IMR-90 (cell line): Measurements from ENCODE around the gene KIAA0825. TPM values are rescaled to one million over a fixed set of nuclear protein-coding genes. Genes with fewer than 3 reads are reported as not detected.

Experiments
- ATAC-seq: fragments of 200-7000 bp; cut with Tn5 transposase; 2 replicates; pipeline ENCODE4 v1.9.1; 2020; ENCODE audit warnings: low read depth, mild to moderate bottlenecking, moderate library complexity
- BruUV-seq: library from RNA; stranded (reverse); fragments of 400-500 nt; replicated peaks from 2 replicates; lab custom pipeline; 2021; lab: Mats Ljungman, UMichigan
- CTCF ChIA-PET: fragments of 300-600 bp; formaldehyde crosslinking; extraction: SDS; loops from one replicate; lab custom pipeline; 2021; ENCODE audit warnings: antibody characterized with exemption; lab: Yijun Ruan, JAX
- POLR2A ChIA-PET: fragments of 300-600 bp; sonication (Branson Sonifier 250); formaldehyde crosslinking; loops from one replicate; lab custom pipeline; 2022; ENCODE audit warnings: antibody characterized with exemption; ENCODE audit not compliant: unreplicated experiment; lab: Charles Lee
- DNase-seq: peaks from one replicate; pipeline ENCODE4 v3.0.0; 2013
- H2AFZ ChIP-seq: replicated peaks from 2 replicates; pipeline ENCODE3; 2013; ENCODE audit warnings: low read length, mild to moderate bottlenecking; ENCODE audit not compliant: poor library complexity
- H2AK5ac ChIP-seq: 2 replicates; pipeline ENCODE4 v1.6.1; 2013; ENCODE audit warnings: low read depth, low read length, inconsistent platforms
- H2AK9ac ChIP-seq: replicated peaks from 2 replicates; pipeline ENCODE3; 2013; ENCODE audit warnings: mild to moderate bottlenecking, low read depth, low read length, moderate library complexity; ENCODE audit not compliant: poor library complexity
- H2BK120ac ChIP-seq: 2 replicates; pipeline ENCODE4 v1.6.1; 2013; ENCODE audit warnings: low read depth, low read length, inconsistent platforms
- H2BK15ac ChIP-seq: 3 replicates; pipeline ENCODE4 v1.6.1; 2013; ENCODE audit warnings: low read depth, low read length, inconsistent platforms
- H2BK20ac ChIP-seq: 2 replicates; pipeline ENCODE4 v1.6.1; 2013; ENCODE audit warnings: low read depth, mild to moderate bottlenecking, inconsistent platforms, low read length, moderate library complexity
- H2BK5ac ChIP-seq: 2 replicates; pipeline ENCODE4 v1.6.1; 2013; ENCODE audit warnings: mild to moderate bottlenecking, low read depth, low read length, inconsistent platforms; ENCODE audit not compliant: poor library complexity, severe bottlenecking
- H3K14ac ChIP-seq: replicated peaks from 2 replicates; pipeline ENCODE4 v1.6.1; 2013; ENCODE audit warnings: low read depth, low read length, inconsistent platforms
- H3K18ac ChIP-seq: 2 replicates; pipeline ENCODE4 v1.6.1; 2013; ENCODE audit warnings: low read depth, low read length, control low read depth
- H3K23ac ChIP-seq: 2 replicates; pipeline ENCODE4 v1.6.1; 2013; ENCODE audit warnings: low read depth, low read length, inconsistent platforms
- H3K27ac ChIP-seq: 2 replicates; pipeline ENCODE4 v1.5.1; 2013; ENCODE audit warnings: mild to moderate bottlenecking, control low read depth, low read length; ENCODE audit not compliant: insufficient read depth
- H3K27me3 ChIP-seq: 2 replicates; pipeline ENCODE4 v1.6.1; 2013; ENCODE audit warnings: low read length; ENCODE audit not compliant: control insufficient read depth, insufficient read depth
- H3K36me3 ChIP-seq: 2 replicates; pipeline ENCODE4 v1.6.1; 2013; ENCODE audit warnings: low read length, mixed read lengths; ENCODE audit not compliant: control insufficient read depth, insufficient read depth
- H3K4ac ChIP-seq: 2 replicates; pipeline ENCODE4 v1.6.1; 2013; ENCODE audit warnings: low read depth, low read length, inconsistent platforms
- H3K4me1 ChIP-seq: 2 replicates; pipeline ENCODE4 v1.6.1; 2013; ENCODE audit warnings: low read length, mixed read lengths; ENCODE audit not compliant: control insufficient read depth, insufficient read depth
- H3K4me2 ChIP-seq: 2 replicates; pipeline ENCODE4 v1.6.1; 2013; ENCODE audit warnings: low read depth, mild to moderate bottlenecking, control low read depth, low read length, moderate library complexity
- H3K4me3 ChIP-seq: 2 replicates; pipeline ENCODE4 v1.5.1; 2013; ENCODE audit warnings: low read depth, mild to moderate bottlenecking, control low read depth, low read length, moderate library complexity; ENCODE audit not compliant: insufficient read depth
- H3K56ac ChIP-seq: 2 replicates; pipeline ENCODE4 v1.6.1; 2013; ENCODE audit warnings: low read length, inconsistent platforms; ENCODE audit not compliant: insufficient read depth; ENCODE audit errors: extremely low read depth
- H3K79me1 ChIP-seq, 2 experiments: 2 replicates each; pipeline ENCODE4 v1.6.1; 2013; ENCODE audit warnings: low read length in 2 of 2, inconsistent platforms in 1 of 2, low read depth in 1 of 2
- H3K9ac ChIP-seq: 2 replicates; pipeline ENCODE4 v1.6.1; 2013; ENCODE audit warnings: low read depth, low read length, control low read depth
- H3K9me1 ChIP-seq: 2 replicates; pipeline ENCODE4 v1.6.1; 2013; ENCODE audit warnings: low read length, inconsistent platforms; ENCODE audit not compliant: insufficient read depth
- H3K9me3 ChIP-seq: 2 replicates; pipeline ENCODE4 v1.6.1; 2013; ENCODE audit warnings: low read length; ENCODE audit not compliant: control insufficient read depth, insufficient read depth
- H4K20me1 ChIP-seq: 2 replicates; pipeline ENCODE4 v1.6.1; 2013; ENCODE audit warnings: low read length, inconsistent platforms; ENCODE audit not compliant: insufficient read depth
- H4K5ac ChIP-seq: 2 replicates; pipeline ENCODE4 v1.6.1; 2013; ENCODE audit warnings: mild to moderate bottlenecking, low read depth, low read length, control low read depth
- H4K8ac ChIP-seq, 2 experiments: 2 replicates each; pipeline ENCODE4 v1.6.1; 2013; ENCODE audit warnings: low read depth in 2 of 2, low read length in 2 of 2, control low read depth in 1 of 2, inconsistent platforms in 1 of 2
- H4K91ac ChIP-seq: 2 replicates; pipeline ENCODE4 v1.6.1; 2013; ENCODE audit warnings: low read depth, low read length, inconsistent platforms; ENCODE audit not compliant: insufficient read depth
- WGBS, 2 experiments: methylation state at CpG; one replicate each; pipeline versions ENCODE4 v1.1.5 to v1.1.7; 2013; ENCODE audit warnings: missing lambda C conversion rate in 2 of 2; ENCODE audit not compliant: insufficient read length in 1 of 2; ENCODE audit errors: extremely low coverage in 2 of 2; 5-methylcytosine and 5-hydroxymethylcytosine counted together
- dilution Hi-C: fragments of 300-500 bp; cut with HindIII; formaldehyde crosslinking; loops from one replicate; pipeline ENCODE4 v1.14.3; 2018; ENCODE audit warnings: low sequenced_read_pairs; ENCODE audit not compliant: unreplicated experiment
- in situ Hi-C: fragments of 300-500 bp; cut with MboI; formaldehyde crosslinking; loops from 3 replicates; pipeline ENCODE4 v1.14.3; 2019; ENCODE audit warnings: low sequenced_read_pairs, inconsistent platforms, mixed read lengths
- intact Hi-C: fragments of 100-400 bp; cut with micrococcal nuclease; formaldehyde crosslinking; loops from 2 replicates; pipeline ENCODE4 v1.10.0; 2022
- polyA plus RNA-seq, 3 experiments: library from polyadenylated mRNA; depleted of rRNA; stranded (reverse); fragments of >200 nt; gene quantifications; 2 replicates each; pipeline ENCODE4 v1.2.3, GENCODE V29; 2012; ENCODE audit warnings: low replicate concordance in 1 of 3
- total RNA-seq: library from RNA; depleted of rRNA; stranded (reverse); fragments of >200 nt; gene quantifications from 2 replicates; pipeline ENCODE4 v1.2.3, GENCODE V29; 2012
- TF ChIP-seq, protein P1 (sequence below): fragments of 150-350 bp; IDR thresholded peaks from 2 replicates; pipeline ENCODE4 v1.6.1; 2017; ENCODE audit warnings: mild to moderate bottlenecking, antibody characterized with exemption, low read length, low read depth

The KIAA0825 gene
- total and polyA plus RNA-seq, 2 of the 4 experiments (the other 2 are of a cell fraction), result 0.46 to 1.8 TPM

DNA sequence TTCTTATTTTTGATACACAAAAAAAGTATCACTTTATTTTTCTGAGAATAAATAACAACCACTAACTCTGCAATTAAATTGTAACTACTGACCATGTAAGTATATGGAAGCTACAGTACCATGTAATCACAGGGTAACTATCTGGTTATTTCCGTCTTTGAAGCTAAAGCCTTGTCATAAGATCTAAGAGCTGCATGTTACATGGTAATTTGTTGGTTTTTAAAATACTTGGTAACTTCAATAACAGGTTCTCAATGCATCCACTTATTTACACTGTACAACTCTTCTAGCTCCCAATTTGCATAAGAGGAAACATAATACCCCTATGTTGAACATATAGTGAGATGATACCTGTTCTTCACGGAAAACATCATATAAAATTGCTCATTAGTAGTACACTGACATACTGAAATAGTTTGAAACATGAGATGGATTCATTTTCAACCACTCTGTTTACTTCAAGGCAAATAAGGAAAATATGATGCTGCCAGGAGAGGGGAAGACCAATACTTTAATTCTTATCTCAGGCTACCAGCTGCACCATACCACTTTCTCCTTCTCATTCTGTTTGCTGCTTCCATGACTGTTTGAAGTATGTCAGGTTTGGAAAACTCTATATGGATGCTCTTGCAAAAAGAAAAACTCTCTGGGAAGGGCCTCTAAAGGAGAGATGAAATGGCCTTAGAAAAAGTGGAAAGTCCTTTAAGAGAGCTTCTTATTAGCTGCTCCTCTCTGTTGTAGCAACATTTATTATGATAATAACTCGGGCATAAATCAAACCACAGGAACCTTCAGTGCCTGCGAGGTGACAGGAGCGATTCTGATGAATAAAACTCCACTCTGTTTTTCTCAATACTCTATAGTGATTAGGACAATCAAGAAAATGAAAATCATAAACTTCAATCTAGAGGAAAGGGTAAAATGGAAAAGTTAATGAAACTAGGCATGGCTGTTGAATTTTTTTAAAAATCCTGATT lies 150.2 kb downstream of the KIAA0825 start:
- CTCF ChIA-PET, result no interaction called here

More for the DNA sequence above, 150.2 kb downstream of the KIAA0825 start:
- Histone ChIP-seq H3K36me3 (no peaks in the 10 kb centered on the region), H3K4me2 (no peak overlapping the region), H3K27ac (no peak overlapping the region), H2BK15ac (no peak overlapping the region; the same call in 2 of the 3 replicates), H2AK5ac (no peak overlapping the region), H2AFZ (no peak overlapping the region), H4K20me1 (no peaks in the 10 kb centered on the region), H2AK9ac (no peak overlapping the region), H3K56ac (no peak overlapping the region), H3K14ac (no peak overlapping the region), H3K23ac (no peak overlapping the region), H3K9me3 (no peaks in the 10 kb centered on the region), H3K4ac (no peak overlapping the region), H4K8ac (no peak overlapping the region), H4K91ac (no peak overlapping the region), H3K27me3 (no peaks in the 10 kb centered on the region), H4K5ac (no peak overlapping the region), H3K4me1 (no peaks in the 10 kb centered on the region; the same call in 1 of the 2 replicates), H2BK20ac (no peak overlapping the region), H3K18ac (no peak overlapping the region; the same call in 1 of the 2 replicates), H3K9me1 (no peaks in the 10 kb centered on the region), H3K4me3 (no peak overlapping the region), H2BK5ac (no peak overlapping the region), H3K9ac (no peak overlapping the region), H3K79me1 (no peaks in the 10 kb centered on the region), H2BK120ac (no peak overlapping the region)
- WGBS, 2 experiments, result no CpG with 5 or more reads among the region's 5 CpGs
- no peak for DNase-seq
- in situ Hi-C loops (no loop called here), intact Hi-C loops (no loop called here), dilution Hi-C loops (no loop called here)
- no TSS peak for BruUV-seq
- TF ChIP-seq, protein P1, sequence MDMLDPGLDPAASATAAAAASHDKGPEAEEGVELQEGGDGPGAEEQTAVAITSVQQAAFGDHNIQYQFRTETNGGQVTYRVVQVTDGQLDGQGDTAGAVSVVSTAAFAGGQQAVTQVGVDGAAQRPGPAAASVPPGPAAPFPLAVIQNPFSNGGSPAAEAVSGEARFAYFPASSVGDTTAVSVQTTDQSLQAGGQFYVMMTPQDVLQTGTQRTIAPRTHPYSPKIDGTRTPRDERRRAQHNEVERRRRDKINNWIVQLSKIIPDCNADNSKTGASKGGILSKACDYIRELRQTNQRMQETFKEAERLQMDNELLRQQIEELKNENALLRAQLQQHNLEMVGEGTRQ, result no peak
- POLR2A ChIA-PET, result no interaction called here
- 0 out of 2 replicates have a peak, but pooled peaks have one; percentile 21 for ATAC-seq
